Brain microvascular endothelial cell (primary cell): ENCODE results near the gene SNTA1.
"Not testable (repeated sequence)": the region's sequence is repeated elsewhere in the genome, so short reads cannot be mapped to it uniquely, and the experiment has no call there.

Source experiments
- DNase-seq: peaks from one replicate; pipeline ENCODE4 v3.0.0-alpha.2; 2020
- H3K27ac ChIP-seq: fragments of 250-450 bp; sonication (Bioruptor Pico); 2 replicates; pipeline ENCODE4 v1.5.1; 2020; ENCODE audit warnings: mild to moderate bottlenecking, moderate library complexity
- H3K27me3 ChIP-seq: fragments of 250-450 bp; sonication (Bioruptor Pico); replicated peaks from 2 replicates; pipeline ENCODE4 v1.5.1; 2020; ENCODE audit warnings: mild to moderate bottlenecking
- H3K36me3 ChIP-seq: fragments of 250-450 bp; sonication (Bioruptor Pico); replicated peaks from 2 replicates; pipeline ENCODE4 v1.5.1; 2020; ENCODE audit warnings: mild to moderate bottlenecking
- H3K4me3 ChIP-seq: 2 replicates; pipeline ENCODE4 v1.5.1; 2011; ENCODE audit warnings: low read depth, mild to moderate bottlenecking, control low read depth, low read length, moderate library complexity
- in situ Hi-C: cut with HindIII; loops from 2 replicates; pipeline ENCODE4 v1.10.0; 2017; ENCODE audit warnings: low sequenced_read_pairs, low pct_ligation_motif_present
- TF ChIP-seq, protein P1 (sequence below): IDR thresholded peaks from 2 replicates; pipeline ENCODE4 v1.5.1; 2011; ENCODE audit warnings: low read depth, mild to moderate bottlenecking, moderate library complexity, low read length, control low read depth, inconsistent platforms; ENCODE audit errors: missing control alignments

The SNTA1 gene

DNA sequence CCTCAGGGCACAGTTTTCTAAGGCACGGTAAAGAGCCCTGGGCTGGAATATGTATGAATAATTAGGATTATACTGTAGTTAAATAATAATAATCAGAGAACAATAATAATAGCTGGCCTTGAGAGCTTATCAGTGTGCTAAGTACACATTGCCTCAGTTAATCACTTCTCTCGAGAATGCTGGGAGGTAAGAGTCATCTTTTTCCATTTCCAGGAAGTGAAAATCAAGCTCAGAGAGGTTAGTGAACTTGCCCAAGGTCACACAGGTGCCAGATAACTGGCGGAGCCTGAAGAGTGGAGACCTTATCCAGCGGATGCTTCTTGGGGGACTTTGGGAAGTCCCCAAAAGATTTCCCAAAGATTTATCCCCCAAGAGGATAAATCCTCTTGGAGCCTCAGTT, 26.9 kb upstream of the SNTA1 start:
- no peak overlapping the region for H3K27ac ChIP-seq
- H3K36me3 ChIP-seq = no peaks in the 10 kb centered on the region
- in situ Hi-C loops = no loop called here
- TF ChIP-seq, protein P1, sequence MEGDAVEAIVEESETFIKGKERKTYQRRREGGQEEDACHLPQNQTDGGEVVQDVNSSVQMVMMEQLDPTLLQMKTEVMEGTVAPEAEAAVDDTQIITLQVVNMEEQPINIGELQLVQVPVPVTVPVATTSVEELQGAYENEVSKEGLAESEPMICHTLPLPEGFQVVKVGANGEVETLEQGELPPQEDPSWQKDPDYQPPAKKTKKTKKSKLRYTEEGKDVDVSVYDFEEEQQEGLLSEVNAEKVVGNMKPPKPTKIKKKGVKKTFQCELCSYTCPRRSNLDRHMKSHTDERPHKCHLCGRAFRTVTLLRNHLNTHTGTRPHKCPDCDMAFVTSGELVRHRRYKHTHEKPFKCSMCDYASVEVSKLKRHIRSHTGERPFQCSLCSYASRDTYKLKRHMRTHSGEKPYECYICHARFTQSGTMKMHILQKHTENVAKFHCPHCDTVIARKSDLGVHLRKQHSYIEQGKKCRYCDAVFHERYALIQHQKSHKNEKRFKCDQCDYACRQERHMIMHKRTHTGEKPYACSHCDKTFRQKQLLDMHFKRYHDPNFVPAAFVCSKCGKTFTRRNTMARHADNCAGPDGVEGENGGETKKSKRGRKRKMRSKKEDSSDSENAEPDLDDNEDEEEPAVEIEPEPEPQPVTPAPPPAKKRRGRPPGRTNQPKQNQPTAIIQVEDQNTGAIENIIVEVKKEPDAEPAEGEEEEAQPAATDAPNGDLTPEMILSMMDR = no peak
- H3K27me3 ChIP-seq = no peaks in the 10 kb centered on the region
- H3K4me3 ChIP-seq = no peak overlapping the region
- DNase-seq = no peak

DNA sequence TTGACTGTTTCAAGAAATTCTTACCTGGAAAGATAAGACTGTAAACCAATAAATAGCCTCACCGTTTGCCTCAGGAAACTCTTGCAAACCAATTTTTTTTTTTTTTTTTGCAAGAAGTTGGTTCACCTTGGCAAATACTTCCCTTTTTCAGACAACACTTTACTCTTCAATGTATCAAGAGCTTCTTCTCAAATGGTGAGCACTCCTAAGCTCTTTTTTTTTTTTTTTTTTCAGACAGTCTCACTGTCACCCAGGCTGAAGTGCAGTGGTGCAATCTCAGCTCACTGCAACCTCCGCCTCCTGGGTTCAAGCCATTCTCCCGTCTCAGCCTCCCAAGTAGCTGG, 22.7 kb upstream of the SNTA1 start:
- in situ Hi-C loops = no loop called here

DNA sequence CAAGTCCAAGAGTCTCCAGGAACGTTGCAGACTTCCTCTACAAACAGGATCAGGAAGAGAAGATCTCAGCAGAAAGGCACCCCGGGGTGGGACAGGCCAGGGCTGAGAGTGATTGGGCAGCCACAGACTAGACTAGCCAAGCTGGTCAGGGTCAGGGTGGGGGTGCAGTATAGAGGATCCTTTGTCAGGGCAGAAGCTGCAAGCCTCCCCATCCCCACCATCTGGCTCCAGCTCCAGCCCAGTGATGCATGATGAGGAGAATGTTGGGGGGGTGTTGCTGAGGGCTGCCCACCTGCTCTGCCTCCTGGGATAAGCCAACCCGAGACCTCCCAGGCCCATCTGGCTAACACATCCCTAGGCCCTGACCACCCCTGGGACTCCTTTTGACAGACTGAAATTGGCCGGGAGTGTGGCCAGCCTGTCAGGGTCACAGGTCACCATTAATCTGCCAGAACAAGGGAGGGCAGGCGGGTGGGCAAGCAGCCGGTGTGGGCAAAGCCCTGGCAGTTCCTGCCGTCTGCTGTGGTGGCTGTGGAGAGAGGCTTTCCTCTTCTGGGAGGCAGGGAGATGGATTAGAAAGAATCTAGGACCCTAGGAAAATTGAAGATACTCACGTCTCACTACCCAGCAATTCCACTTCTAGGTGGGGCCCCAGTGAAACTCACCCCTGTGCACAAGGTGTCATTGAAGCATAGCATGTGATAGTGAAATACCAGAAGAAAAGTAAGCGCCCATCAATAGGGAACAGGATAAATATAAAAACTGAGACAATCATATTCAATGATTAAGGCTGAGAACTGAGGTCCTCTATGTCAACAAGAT, 22.1 kb upstream of the SNTA1 start:
- in situ Hi-C loops = no loop called here
- no peak overlapping the region for H3K27ac ChIP-seq

More for the DNA sequence above, 22.7 kb upstream of the SNTA1 start:
- TF ChIP-seq, protein P1 = no peak
- no peak for DNase-seq
- Histone ChIP-seq H3K36me3 (no peaks in the 10 kb centered on the region), H3K27me3 (no peaks in the 10 kb centered on the region), H3K4me3 (no peak overlapping the region), H3K27ac (no peak overlapping the region)

DNA sequence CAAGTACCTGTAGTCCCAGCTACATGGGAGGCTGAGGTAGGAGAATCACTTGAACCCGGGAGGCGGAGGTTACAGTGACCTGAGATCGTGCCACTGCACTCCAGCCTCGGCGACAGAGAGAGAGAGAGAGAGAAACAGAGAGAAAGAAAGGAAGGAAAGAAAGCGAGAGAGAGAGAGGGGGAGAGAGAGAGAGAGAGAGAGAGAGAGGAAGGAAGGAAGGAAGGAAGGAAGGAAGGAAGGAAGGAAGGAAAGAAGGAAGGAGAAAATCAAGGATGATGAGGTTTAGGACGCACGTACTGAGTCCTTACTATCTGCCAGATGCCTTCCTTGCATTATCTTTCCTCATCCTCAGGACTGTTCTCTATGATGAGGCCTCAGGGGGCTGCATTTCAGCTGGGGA, 21.2 kb upstream of the SNTA1 start:
- H3K4me3 ChIP-seq, in situ Hi-C loops, DNase-seq, H3K36me3 ChIP-seq, H3K27ac ChIP-seq, H3K27me3 ChIP-seq: not testable (repeated sequence)

More for the DNA sequence above, 22.1 kb upstream of the SNTA1 start:
- TF ChIP-seq, protein P1 = no peak
- H3K27me3 ChIP-seq = no peaks in the 10 kb centered on the region
- no peak overlapping the region for H3K4me3 ChIP-seq
- H3K36me3 ChIP-seq = no peaks in the 10 kb centered on the region
- no peak for DNase-seq

DNA sequence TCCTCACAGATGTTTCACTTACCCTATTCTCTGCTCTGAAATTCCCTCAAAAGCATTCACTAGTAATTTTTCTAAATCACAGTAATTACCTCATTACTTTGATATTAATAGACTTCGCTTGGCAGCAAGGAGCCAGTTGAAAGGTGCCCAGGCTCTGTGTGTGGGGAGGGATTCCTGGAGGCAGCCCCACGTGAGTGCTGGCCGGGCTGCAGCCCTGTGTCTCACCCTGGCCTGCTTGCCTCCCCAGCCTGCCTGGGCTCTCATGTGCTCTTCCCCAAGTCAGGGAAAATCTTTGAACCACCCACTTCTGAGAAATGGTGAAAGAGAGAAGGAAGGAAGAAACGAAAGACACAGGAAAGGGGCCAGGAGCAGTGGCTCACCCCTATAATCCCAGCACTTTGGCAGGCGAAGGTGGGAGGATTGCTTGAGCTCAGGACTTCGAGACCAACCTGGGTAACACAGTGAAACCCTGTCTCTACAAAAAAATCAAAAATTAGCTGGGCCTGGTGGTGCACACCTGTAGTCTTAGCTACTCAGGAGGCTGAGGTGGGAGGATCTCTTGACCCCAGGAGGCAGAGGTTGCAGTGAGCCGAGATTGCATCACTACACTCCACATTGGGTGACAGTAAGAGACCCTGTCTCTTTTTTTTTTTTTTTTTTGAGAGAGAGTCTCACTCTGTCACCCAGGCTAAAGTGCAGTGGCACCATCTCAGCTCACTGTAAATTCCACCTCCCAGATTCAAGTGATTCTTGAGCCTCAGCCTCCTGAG, 20.0 kb upstream of the SNTA1 start:
- no peaks in the 10 kb centered on the region for H3K36me3 ChIP-seq
- H3K27me3 ChIP-seq = no peaks in the 10 kb centered on the region
- TF ChIP-seq, protein P1 = no peak
- no peak overlapping the region for H3K4me3 ChIP-seq
- in situ Hi-C loops = no loop called here
- no peak for DNase-seq
- no peak overlapping the region for H3K27ac ChIP-seq

DNA sequence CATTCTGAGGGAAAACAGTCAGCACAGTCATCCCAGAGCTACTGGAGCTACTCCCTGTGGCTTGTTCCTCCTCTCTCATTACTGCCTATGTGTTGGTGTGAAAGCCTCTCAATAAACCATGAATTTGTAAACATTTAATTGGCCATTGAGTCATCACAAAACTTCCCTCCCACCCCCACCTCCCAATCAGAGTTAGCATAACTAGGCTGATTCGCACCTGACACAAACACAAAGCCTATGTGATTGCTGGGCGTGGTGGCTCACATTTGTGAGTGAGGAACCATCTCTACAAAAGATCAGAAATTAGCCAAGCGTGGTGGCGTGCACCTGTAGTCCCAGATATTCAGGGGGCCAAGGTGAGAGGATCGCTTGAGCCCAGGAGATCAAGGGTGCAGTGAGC, 17.1 kb upstream of the SNTA1 start:
- in situ Hi-C loops = no loop called here
- TF ChIP-seq, protein P1 = no peak
- H3K4me3 ChIP-seq = no peak overlapping the region
- H3K27me3 ChIP-seq = no peaks in the 10 kb centered on the region
- H3K36me3 ChIP-seq = no peaks in the 10 kb centered on the region
- H3K27ac ChIP-seq = no peak overlapping the region
- DNase-seq = no peak
